Measurements from ENCODE around the gene RETREG3.
A peak's percentile ranks its signal among the peaks of the same experiment; 100 is the strongest.

RETREG3 gene

GRCh38 chr17:42530952-42531454 is 78.2 kb downstream of the RETREG3 start:
- Histone ChIP-seq H2BK120ac (ENCODE audit: low read depth, low read length) (no peak overlapping the region), H3K14ac (ENCODE audit: low read length in 2 of 2) (peak overlapping the region in 1 of 2 experiments; percentile 35), H3K79me1 (replicated peaks; ENCODE audit: low read length, poor library complexity, severe bottlenecking) (no peaks in the 10 kb centered on the region), H3K4me1 (ENCODE audit: control insufficient read depth, insufficient read depth, low read depth, low read length) (peaks cover 11% of the 10 kb centered on the region), H2BK15ac (ENCODE audit: low read depth, poor library complexity, severe bottlenecking) (no peak overlapping the region), H4K8ac (ENCODE audit: low read length) (no peak overlapping the region), H2AK5ac (ENCODE audit: low read length, severe bottlenecking) (peak overlapping the region; percentile 35), H3K9ac (ENCODE audit: low read length) (no peak overlapping the region), H3K4ac (ENCODE audit: low read depth in 1 of 2, low read length in 2 of 2) (peak overlapping the region; percentile 39 to 88), H4K91ac (ENCODE audit: low read length) (peak overlapping the region; percentile 44), H3K18ac (ENCODE audit: low read depth in 1 of 2, low read length in 2 of 2) (peak overlapping the region; percentile 33 to 97), H3K23ac (ENCODE audit: low read length in 2 of 2) (no peak overlapping the region), H2BK12ac (ENCODE audit: low read length in 2 of 2) (peak overlapping the region in 1 of 2 experiments; percentile 94), H3K4me2 (ENCODE audit: low read length, poor library complexity, severe bottlenecking) (no peak overlapping the region), H3K36me3 (ENCODE audit: control insufficient read depth in 1 of 2, insufficient read depth in 2 of 2, low read depth in 1 of 2, low read length in 2 of 2) (no peaks in the 10 kb centered on the region), H2AFZ (ENCODE audit: low read depth, low read length) (no peak overlapping the region), H3K27ac (ENCODE audit: low read length, poor library complexity, severe bottlenecking) (no peak overlapping the region), H3K27me3 (ENCODE audit: control insufficient read depth in 1 of 2, insufficient read depth in 1 of 2, low read length in 2 of 2) (no peaks in the 10 kb centered on the region), H3K9me3 (ENCODE audit: control insufficient read depth, low read length) (no peaks in the 10 kb centered on the region), H2BK5ac (ENCODE audit: low read depth, low read length, poor library complexity, severe bottlenecking) (no peak overlapping the region), H3K4me3 (ENCODE audit: insufficient read depth in 1 of 2, low read depth in 1 of 2, low read length in 2 of 2) (peak overlapping the region in 1 of 2 experiments; percentile 8)
- WGBS, result 96% methylated on average over 1 of the region's 2 CpGs
- peak; percentile 47 for DNase-seq

All from mesenchymal stem cell (in vitro differentiated cells and primary cell).